HG02763 (cell line): ENCODE measurements around the gene ARHGEF37.
"Not testable (repeated sequence)": the region's sequence is repeated elsewhere in the genome, so short reads cannot be mapped to it uniquely, and the experiment has no call there.

Source experiments
- ATAC-seq: cut with Tn5 transposase; IDR thresholded peaks from one replicate; pipeline ENCODE4 v1.9.1; 2021; ENCODE audit warnings: mild to moderate bottlenecking, moderate library complexity; ENCODE audit not compliant: unreplicated experiment

Gene ARHGEF37

DNA sequence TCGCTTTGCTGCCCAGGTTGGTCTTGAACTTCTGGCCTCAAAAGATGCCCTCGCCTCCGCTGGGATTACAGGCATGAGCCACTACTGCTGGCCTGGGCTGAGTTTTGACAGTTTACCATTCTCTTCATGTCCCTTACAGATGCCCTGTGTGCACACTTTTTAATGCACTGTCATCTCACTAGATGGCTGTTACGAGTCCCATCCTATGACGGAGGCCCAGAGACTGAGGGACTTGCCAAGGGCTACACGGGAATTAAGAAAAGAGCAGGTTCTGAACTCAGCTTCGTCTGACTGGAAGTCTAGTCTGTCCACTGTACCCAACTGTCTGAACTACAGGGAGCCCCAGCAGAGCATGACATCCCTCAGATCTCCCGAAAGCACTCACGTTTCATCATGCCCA is 63.9 kb downstream of the ARHGEF37 start:
- ATAC-seq = no peak

- ATAC-seq = no peak
Observed at GRCh38 chr5:149645725-149646124, 64.4 kb downstream of the ARHGEF37 start.

DNA sequence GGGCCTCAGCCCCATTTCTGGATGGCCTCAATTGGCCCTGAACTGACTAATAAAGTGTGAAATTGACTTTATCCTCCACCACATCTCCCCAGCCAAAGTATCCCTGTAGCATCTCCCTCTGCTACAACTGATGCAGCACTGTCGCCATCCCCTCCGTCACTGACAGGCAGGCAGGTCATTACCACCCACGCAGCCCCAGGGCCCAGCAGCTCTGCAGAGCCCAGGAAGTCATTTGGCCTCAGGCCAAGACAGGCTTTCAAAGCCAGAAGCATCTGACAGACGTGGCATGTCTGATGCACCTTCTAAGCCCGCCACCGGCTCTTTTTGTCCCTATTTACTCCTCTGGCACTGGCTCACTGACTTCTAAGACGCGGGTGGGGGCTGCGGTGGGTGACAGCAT is 65.3 kb downstream of the ARHGEF37 start:
- ATAC-seq = no peak

GRCh38 chr5:149647334-149647733 is 66.0 kb downstream of the ARHGEF37 start:
- no peak for ATAC-seq

GRCh38 chr5:149648464-149649393 is 67.4 kb downstream of the ARHGEF37 start:
- not testable (repeated sequence) for ATAC-seq

DNA sequence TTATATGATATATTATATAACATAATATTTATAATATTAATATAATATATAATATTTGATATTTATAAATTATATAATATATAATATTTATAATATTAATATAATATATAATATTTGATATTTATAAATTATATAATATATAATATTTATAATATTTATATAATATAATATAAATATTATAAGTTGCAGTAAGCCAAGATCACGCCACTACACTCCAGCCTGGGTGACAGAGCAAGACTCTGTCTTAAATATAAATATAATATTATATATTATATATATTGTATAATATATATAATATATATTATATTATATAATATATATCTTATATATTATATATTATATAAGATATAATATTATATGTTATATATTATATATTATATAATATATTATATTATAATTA is 68.4 kb downstream of the ARHGEF37 start:
- ATAC-seq = not testable (repeated sequence)

GRCh38 chr5:149651686-149652085 is 70.4 kb downstream of the ARHGEF37 start:
- no peak for ATAC-seq

DNA sequence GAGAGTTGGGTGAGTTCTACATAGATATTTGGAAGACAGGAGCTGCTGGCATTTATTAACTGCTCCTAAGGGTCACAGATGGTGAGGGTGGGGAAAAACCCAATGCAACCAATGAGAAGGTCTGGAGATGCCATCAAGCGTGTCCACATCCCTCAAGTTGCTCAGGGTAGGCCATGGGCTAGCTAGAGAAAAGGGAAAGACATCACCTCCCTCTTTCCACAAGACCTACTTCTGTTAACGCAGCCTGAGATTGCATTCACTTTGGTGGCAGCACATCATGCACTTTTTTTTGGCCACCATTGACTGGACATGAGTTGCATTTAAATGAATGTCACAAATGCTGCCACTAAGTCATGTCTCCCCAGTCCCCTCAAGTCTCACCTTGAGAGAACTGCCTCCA is 71.4 kb downstream of the ARHGEF37 start:
- no peak for ATAC-seq

DNA sequence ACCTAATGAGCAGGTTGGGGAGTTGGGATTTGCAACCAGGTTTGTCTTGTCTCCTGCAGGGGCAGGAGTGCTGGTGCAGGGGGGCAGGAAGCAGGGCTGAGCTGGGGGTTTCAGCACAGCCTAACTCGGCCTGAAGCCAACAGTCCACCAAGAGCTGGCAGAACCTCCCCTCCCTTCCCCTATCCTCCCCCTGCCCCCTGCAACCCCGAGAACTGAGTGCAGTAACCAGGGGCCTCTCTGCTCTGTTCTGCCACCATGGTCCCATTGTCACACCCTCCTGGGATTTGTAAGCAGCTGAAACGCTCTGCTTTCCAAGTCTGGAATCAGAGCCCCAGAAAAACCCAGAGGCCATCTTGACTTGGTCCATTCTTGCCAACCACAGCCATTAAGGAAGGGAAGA is 72.9 kb downstream of the ARHGEF37 start:
- ATAC-seq = no peak

DNA sequence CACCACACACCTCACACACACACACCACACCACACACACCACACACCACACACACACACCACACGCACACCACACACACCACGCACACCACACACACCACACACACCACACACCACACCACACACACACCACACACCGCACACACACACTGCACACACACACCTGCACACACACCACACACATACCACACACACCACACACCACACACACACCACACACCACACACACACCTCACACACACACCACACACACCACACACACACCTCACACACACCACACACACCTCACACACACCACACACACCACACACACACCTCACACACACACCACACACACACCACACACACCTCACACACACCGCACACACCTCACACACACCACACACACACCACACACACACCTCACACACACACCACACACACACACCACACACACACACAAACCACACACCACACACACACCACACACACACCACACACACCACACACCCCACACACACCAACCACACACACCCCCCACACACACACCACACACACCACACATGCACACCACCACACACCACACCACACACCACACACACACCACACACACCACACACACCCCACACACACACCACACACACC is 73.7 kb downstream of the ARHGEF37 start:
- no peak for ATAC-seq

- ATAC-seq = no peak
Observed at GRCh38 chr5:149656576-149657182, 75.4 kb downstream of the ARHGEF37 start.

DNA sequence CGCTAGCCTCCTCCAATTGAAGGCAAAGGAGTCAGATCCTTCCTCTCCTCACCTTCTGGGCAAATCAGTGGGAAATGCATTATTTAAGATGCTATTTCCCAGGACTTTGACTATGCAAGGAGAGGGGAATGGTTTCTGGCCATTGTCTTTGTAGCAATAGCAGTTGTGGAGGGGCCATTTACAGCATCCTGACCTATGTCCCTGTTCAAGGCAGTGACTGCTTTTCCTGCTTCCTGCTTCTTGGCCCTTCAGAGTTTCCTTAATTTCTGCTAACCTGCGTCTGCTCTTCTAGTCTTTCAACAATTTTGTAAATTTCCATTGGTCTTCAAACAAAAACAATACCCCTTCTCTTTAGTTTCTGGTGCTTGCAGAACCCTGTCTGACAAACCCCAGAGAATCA is 76.0 kb downstream of the ARHGEF37 start:
- no peak for ATAC-seq

- ATAC-seq = no peak
Observed at GRCh38 chr5:149658299-149658698, 77.0 kb downstream of the ARHGEF37 start.

DNA sequence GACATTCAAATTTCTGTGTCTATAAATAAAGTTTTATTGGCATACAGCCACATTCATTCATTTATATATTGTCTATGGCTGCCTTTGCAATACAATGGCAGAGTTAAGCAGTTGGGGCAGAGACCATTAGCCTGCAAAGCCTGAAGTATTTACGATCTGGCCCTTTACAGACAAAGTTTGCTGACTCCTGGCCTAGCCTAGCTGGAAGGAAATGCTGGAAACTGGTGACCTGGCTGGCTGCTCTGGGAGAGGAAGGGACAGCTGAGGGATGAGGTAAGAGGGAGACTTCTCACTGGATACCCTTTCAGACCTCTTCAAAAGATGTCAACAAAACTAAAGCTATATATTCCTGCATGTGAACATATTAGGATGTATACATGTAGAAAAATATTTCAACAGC is 82.8 kb downstream of the ARHGEF37 start:
- ATAC-seq = no peak

- ATAC-seq = no peak
Observed at GRCh38 chr5:149664666-149665415, 83.5 kb downstream of the ARHGEF37 start.

GRCh38 chr5:149665416-149666175 is 84.3 kb downstream of the ARHGEF37 start:
- ATAC-seq = no peak

DNA sequence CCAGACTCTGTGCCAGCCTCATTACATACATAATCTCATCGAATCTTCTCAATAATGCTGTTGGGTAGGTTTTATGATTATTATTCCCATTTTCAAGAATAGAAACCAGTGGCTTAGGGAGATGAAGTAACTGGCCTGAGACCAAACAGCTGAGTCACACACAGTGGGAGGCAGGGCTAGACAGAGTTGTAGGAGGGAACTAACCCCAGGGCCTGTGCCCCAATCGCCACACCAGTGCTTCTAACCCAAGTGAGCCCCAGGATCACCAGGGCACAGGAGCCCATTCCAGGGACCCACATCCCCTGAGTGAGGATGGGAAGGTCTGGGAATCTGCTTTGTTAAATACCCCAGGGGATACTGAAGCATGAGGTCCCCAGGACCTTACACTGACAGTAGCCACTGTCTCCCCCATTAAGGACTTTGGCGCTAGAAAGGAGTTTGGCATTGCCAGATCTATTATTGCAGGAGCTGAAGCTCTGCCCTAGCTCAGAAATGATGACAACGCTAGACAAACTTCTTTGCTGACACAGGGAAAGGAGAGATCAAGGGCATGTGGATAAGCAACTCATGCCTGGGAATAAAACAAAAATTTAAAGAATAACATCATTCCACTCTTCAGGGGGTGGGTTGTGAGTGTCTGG is 85.0 kb downstream of the ARHGEF37 start:
- ATAC-seq = no peak

DNA sequence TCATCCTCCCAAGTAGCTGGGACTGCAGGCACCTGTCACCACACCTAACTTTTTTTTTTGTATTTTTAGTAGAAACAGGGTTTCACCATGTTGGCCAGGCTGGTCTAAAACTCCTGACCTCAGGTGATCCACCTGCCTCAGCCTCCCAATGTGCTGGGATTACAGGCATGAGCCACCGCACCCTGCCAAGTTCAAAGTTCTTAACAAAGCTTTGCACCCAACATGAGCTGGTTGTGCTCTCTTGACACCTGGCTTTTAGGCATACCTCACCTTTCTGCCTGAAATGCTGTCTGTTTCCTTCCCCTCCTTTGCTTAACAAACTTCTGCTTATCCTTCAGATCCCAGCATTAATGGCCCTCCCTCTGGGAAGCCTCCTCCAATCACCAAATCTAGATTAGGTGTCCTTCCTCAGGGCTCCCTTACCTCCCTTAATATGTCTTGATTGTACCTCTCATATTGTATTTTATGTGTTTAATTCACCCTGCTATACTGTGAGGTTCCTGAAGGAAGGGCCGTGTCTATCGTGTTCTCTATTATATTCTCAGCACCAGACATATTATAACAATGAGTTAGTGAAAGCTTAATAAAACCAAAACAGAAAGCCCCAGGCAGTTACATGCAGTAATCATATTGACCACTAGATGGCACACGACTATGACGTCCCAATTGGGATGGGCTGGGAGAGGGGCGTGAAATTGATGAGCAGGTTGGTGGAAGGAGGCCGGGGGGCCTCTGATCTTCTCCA is 86.0 kb downstream of the ARHGEF37 start:
- ATAC-seq = no peak

- ATAC-seq = no peak
Observed at GRCh38 chr5:149667829-149668330, 86.6 kb downstream of the ARHGEF37 start.
